ENCODE measurements around the gene HTRA3. TPM values are rescaled to one million over a fixed set of nuclear protein-coding genes. Genes with fewer than 3 reads are reported as not detected.

HTRA3 gene
- total RNA-seq (1 to 10 TPM; 1.0 to 1.2 TPM), polyA plus RNA-seq (1 to 10 TPM in 1 of 2 donors, under 1 TPM in 1; 0.36 to 1.1 TPM)

DNA sequence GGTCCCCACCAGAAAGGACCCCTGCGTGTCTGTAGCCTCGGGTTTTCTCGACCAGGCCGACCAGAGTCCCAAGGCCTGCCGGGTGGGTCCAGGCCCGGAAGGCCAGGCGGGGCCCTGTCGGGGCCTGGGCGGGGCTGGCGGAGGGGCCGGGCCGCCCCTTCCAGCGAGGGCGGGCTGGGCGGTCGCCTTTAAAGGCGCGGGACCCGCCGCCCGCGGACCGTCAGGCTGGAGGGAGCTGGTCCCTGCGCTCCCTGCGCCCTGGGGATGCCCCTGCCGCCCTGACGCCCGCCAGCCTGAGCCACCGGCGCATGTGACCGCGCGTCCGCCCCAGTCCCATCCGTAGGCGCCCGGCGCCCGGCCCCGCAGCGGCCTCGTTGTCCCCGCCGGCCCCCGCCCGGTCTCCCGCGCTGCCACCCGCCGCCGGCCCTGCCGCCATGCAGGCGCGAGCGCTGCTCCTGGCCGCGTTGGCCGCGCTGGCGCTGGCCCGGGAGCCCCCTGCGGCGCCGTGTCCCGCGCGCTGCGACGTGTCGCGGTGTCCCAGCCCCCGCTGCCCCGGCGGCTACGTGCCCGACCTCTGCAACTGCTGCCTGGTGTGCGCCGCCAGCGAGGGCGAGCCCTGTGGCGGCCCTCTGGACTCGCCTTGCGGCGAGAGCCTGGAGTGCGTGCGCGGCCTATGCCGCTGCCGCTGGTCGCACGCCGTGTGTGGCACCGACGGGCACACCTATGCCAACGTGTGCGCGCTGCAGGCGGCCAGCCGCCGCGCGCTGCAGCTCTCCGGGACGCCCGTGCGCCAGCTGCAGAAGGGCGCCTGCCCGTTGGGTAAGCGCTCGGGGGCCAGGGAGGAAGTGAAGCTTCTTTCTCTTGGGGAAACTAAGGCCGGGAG, at the start of gene HTRA3:
Gene HTRA3 (plus strand): TSS at position 220 of the 883 bp plus-strand sequence. CDS start 215 bp downstream, at position 435.
- Histone ChIP-seq H3K36me3 (ENCODE audit: control insufficient read depth in 4 of 4, insufficient read depth in 3 of 4, low read depth in 1 of 4, low read length in 3 of 4) (no peaks in the 10 kb centered on the region), H3K4me3 (ENCODE audit: low read depth in 1 of 3, low read length in 3 of 3) (peak within 1 kb of the TSS in 1 of 3 donors; percentile 38), H3K9me3 (ENCODE audit: control insufficient read depth in 4 of 4, low read length in 3 of 4) (no peaks in the 10 kb centered on the region), H3K27me3 (ENCODE audit: control insufficient read depth in 4 of 4, insufficient read depth in 4 of 4, low read length in 3 of 4) (peaks cover 0 to 10% (median 3%) of the 10 kb centered on the region in 4 donors), H3K27ac (ENCODE audit: low read depth in 1 of 2, low read length in 2 of 2) (no peak within 1 kb of the TSS), H3K9ac (ENCODE audit: low read depth in 1 of 2, low read length in 2 of 2) (no peak within 1 kb of the TSS), H3K4me1 (ENCODE audit: control insufficient read depth in 4 of 4, insufficient read depth in 4 of 4, low read length in 3 of 4) (peaks cover 0 to 12% (median 0%) of the 10 kb centered on the region in 4 donors)
- DNase-seq (ENCODE audit: low spot score), result no peak
- WGBS, result 4% methylated on average over 111 of the region's 111 CpGs
- TF ChIP-seq HNF4A (conservative IDR thresholded peaks at IDR 0.05), result no peak
- TF ChIP-seq, protein P1, sequence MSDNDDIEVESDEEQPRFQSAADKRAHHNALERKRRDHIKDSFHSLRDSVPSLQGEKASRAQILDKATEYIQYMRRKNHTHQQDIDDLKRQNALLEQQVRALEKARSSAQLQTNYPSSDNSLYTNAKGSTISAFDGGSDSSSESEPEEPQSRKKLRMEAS (IDR thresholded peaks at IDR 0.05), result no peak
- no peak for TF ChIP-seq JUND (IDR thresholded peaks at IDR 0.05)
- TF ChIP-seq RAD21 (IDR thresholded peaks at IDR 0.05), result no peak
- TF ChIP-seq REST (IDR thresholded peaks at IDR 0.05), result no peak
- TF ChIP-seq, protein P2, sequence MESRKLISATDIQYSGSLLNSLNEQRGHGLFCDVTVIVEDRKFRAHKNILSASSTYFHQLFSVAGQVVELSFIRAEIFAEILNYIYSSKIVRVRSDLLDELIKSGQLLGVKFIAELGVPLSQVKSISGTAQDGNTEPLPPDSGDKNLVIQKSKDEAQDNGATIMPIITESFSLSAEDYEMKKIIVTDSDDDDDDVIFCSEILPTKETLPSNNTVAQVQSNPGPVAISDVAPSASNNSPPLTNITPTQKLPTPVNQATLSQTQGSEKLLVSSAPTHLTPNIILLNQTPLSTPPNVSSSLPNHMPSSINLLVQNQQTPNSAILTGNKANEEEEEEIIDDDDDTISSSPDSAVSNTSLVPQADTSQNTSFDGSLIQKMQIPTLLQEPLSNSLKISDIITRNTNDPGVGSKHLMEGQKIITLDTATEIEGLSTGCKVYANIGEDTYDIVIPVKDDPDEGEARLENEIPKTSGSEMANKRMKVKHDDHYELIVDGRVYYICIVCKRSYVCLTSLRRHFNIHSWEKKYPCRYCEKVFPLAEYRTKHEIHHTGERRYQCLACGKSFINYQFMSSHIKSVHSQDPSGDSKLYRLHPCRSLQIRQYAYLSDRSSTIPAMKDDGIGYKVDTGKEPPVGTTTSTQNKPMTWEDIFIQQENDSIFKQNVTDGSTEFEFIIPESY (IDR thresholded peaks at IDR 0.05), result no peak
- TF ChIP-seq TAF1 (conservative IDR thresholded peaks at IDR 0.05), result no peak
- no peak for TF ChIP-seq HNF4G (IDR thresholded peaks at IDR 0.05)
- no peak for TF ChIP-seq FOXA1 (IDR thresholded peaks at IDR 0.05)
- TF ChIP-seq RXRA (IDR thresholded peaks at IDR 0.05), result no peak
- no peak for TF ChIP-seq CTCF (IDR thresholded peaks at IDR 0.05; ENCODE audit: low read depth, low read length, missing input control)
- TF ChIP-seq EGR1 (IDR thresholded peaks at IDR 0.05; ENCODE audit: low read depth in 2 of 2), result no peak
- TF ChIP-seq SP1 (IDR thresholded peaks at IDR 0.05), result no peak

Data from liver (tissue), 9 donors.